Measurements from ENCODE around the gene OR10D3. TPM values are rescaled to one million over a fixed set of nuclear protein-coding genes. Genes with fewer than 3 reads are reported as not detected.

The OR10D3 gene
- total RNA-seq, 1 experiment from 2014 or later, result 0.15 TPM

GRCh38 chr11:124176925-124177715, 6.0 kb upstream of the OR10D3 start:
- Histone ChIP-seq H4K20me1 (ENCODE audit: low read length) (no peaks in the 10 kb centered on the region), H2AFZ (ENCODE audit: low read length) (no peak overlapping the region), H3K36me3 (ENCODE audit: low read depth, low read length) (no peaks in the 10 kb centered on the region), H3K9ac (ENCODE audit: low read length) (no peak overlapping the region), H3K4me2 (ENCODE audit: low read length) (no peak overlapping the region), H3K4me1 (ENCODE audit: insufficient read depth, low read length) (no peaks in the 10 kb centered on the region), H3F3A (ENCODE audit: low read length, unreplicated experiment) (no peaks in the 10 kb centered on the region), H3K27ac (ENCODE audit: low read length) (no peak overlapping the region), H3K9me2 (replicated peaks; ENCODE audit: low read length) (no peaks in the 10 kb centered on the region), H3K9me3 (ENCODE audit: low read length) (no peaks in the 10 kb centered on the region), H3K27me3 (ENCODE audit: low read length) (no peaks in the 10 kb centered on the region; the same call in 1 of the 2 replicates), H3K4me3 (ENCODE audit: low read length) (no peak overlapping the region), H3K79me2 (ENCODE audit: low read length) (no peaks in the 10 kb centered on the region)
- DNase-seq (no peak), ATAC-seq (no peak)
- TF ChIP-seq EZH2phosphoT487 (IDR thresholded peaks at IDR 0.05; ENCODE audit: borderline replicate concordance, low read length), result no peak
- TF ChIP-seq EZH2 (IDR thresholded peaks at IDR 0.05; ENCODE audit: low read length, unreplicated experiment), result no peak
- no peak for TF ChIP-seq CTCF (conservative IDR thresholded peaks at IDR 0.05; ENCODE audit: low read depth, low read length)
- intact Hi-C loops (cut with micrococcal nuclease), result no loop called here
- no TSS peak for BruUV-seq (replicated peaks)
- ChIA-PET POLR2A (ENCODE audit: unreplicated experiment) (no interaction called here), CTCF (no interaction called here)

GRCh38 chr11:124179310-124179709, 3.8 kb upstream of the OR10D3 start:
- Histone ChIP-seq H3F3A (ENCODE audit: low read length, unreplicated experiment) (no peaks in the 10 kb centered on the region), H3K27ac (ENCODE audit: low read length) (no peak overlapping the region), H2AFZ (ENCODE audit: low read length) (no peak overlapping the region), H3K4me2 (ENCODE audit: low read length) (no peak overlapping the region), H3K9me3 (ENCODE audit: low read length) (no peaks in the 10 kb centered on the region), H3K79me2 (ENCODE audit: low read length) (no peaks in the 10 kb centered on the region), H4K20me1 (ENCODE audit: low read length) (no peaks in the 10 kb centered on the region), H3K36me3 (ENCODE audit: low read depth, low read length) (no peaks in the 10 kb centered on the region), H3K9ac (ENCODE audit: low read length) (no peak overlapping the region), H3K9me2 (replicated peaks; ENCODE audit: low read length) (no peaks in the 10 kb centered on the region), H3K4me1 (ENCODE audit: insufficient read depth, low read length) (no peaks in the 10 kb centered on the region), H3K27me3 (ENCODE audit: low read length) (peaks cover 5% of the 10 kb centered on the region; the same call in 1 of the 2 replicates), H3K4me3 (ENCODE audit: low read length) (no peak overlapping the region)
- no peak for DNase-seq
- TF ChIP-seq EZH2phosphoT487 (IDR thresholded peaks at IDR 0.05; ENCODE audit: borderline replicate concordance, low read length) (no peak), EZH2 (IDR thresholded peaks at IDR 0.05; ENCODE audit: low read length, unreplicated experiment) (no peak), CTCF (conservative IDR thresholded peaks at IDR 0.05; ENCODE audit: low read depth, low read length) (no peak)
- POLR2A ChIA-PET (ENCODE audit: unreplicated experiment), result no interaction called here
- CTCF ChIA-PET, result no interaction called here
- intact Hi-C loops (cut with micrococcal nuclease), result no loop called here
- no TSS peak for BruUV-seq (replicated peaks)
- ATAC-seq, result no peak
